Measurements from ENCODE around the gene SHLD2.

GRCh38 chr10:87053577-87054181, 41.3 kb upstream of the SHLD2 start:
- TF ChIP-seq EZH2 (IDR thresholded peaks at IDR 0.05; ENCODE audit: low read depth) = no peak
- TF ChIP-seq, protein P1, sequence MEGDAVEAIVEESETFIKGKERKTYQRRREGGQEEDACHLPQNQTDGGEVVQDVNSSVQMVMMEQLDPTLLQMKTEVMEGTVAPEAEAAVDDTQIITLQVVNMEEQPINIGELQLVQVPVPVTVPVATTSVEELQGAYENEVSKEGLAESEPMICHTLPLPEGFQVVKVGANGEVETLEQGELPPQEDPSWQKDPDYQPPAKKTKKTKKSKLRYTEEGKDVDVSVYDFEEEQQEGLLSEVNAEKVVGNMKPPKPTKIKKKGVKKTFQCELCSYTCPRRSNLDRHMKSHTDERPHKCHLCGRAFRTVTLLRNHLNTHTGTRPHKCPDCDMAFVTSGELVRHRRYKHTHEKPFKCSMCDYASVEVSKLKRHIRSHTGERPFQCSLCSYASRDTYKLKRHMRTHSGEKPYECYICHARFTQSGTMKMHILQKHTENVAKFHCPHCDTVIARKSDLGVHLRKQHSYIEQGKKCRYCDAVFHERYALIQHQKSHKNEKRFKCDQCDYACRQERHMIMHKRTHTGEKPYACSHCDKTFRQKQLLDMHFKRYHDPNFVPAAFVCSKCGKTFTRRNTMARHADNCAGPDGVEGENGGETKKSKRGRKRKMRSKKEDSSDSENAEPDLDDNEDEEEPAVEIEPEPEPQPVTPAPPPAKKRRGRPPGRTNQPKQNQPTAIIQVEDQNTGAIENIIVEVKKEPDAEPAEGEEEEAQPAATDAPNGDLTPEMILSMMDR (conservative IDR thresholded peaks at IDR 0.05) = no peak
